HG02798 (cell line): ENCODE measurements around the gene UNC13A.

Source experiments
- ATAC-seq: cut with Tn5 transposase; IDR thresholded peaks from one replicate; pipeline ENCODE4 v1.9.1; 2021; ENCODE audit warnings: mild to moderate bottlenecking; ENCODE audit not compliant: unreplicated experiment, poor library complexity

Gene UNC13A

DNA sequence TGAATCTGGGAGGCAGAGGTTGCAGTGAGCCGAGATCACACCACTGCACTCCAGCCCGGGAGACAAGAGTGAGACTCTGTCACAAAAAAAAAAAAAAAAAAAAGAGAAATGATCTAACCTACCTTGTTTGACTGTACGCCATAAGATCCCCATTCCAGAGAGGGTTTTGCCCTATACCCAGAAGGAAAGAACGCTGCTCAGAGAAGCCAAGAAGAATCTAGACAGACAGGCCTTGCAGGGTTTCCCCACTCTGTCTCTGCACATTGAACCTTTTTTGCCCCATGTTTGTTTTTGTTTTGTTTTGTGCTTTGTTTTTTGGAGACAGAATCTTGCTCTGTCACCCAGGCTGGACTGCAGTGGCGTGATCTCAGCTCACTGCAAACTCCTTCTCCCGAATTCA lies 23.7 kb upstream of the UNC13A start:
- no peak for ATAC-seq

DNA sequence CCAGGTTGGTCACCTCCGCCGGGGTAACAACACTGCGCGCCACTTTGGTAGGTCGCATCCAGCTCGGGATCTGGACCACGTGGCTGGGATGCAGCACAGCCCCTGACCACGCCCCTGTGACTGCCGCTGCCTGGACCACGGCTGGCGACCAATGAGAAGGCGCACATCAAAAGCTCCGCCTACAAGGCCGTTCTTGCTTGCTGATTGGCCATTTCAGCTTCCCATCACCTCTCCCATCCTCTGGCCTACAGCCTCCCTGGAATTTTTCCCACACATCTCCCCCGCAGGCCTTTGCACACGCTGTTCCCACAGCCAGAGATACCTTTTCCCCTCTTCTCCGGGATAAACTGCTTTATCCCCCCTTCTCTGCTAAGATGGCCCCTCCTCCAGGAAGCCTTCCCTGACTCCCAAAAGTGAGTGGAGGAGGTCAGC lies 18.6 kb upstream of the UNC13A start:
- ATAC-seq = no peak

DNA sequence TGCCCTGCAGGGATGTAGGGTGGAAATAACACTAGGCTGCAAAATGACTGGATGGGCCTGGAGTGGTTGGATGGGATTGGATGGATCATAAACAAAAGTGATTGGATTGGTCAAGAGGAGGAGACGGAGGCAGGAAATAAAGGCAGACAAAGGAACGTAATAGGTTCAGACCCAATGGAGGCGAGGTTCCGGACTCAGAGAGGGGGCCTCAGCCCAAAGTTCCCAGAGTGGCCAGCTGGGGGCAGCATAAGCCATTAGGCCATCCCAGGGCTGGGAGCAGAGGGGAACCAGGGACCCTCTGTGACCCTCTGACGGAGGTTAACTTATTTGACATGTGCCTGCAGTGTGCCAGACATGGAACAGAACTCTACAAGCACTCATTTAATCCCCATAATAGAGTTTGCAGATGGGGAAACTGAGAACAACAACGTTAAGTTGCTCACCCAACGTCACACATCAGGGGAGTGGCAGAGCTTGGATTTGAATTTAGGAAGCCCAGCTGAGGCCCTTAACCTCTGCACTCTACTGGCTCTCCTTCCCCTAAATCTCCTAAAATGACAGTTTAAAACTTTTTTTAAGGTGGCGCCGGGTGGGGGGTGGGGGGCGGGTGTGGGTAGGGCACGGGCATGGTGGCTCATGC lies 15.8 kb upstream of the UNC13A start:
- no peak for ATAC-seq

DNA sequence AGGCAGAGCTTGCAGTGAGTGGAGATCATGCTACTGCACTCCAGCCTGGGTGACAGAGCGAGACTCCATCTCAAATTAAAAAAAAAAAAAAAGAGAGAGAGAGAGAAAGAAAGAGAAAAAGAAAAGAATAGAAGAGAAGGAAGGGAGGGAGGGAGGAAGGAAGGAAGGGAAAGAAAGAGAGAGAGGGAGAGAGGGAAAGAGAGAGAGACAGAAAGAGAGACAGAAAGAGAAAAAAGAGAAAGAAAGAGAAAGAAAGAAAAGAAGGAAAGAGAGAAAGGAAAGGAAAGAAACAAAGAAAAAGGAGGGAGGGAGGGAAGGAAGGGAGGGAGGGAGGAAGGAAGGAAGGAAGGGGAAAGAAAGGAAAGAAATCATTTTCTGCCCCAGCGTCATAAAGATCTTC lies 7.0 kb upstream of the UNC13A start:
- no peak for ATAC-seq

DNA sequence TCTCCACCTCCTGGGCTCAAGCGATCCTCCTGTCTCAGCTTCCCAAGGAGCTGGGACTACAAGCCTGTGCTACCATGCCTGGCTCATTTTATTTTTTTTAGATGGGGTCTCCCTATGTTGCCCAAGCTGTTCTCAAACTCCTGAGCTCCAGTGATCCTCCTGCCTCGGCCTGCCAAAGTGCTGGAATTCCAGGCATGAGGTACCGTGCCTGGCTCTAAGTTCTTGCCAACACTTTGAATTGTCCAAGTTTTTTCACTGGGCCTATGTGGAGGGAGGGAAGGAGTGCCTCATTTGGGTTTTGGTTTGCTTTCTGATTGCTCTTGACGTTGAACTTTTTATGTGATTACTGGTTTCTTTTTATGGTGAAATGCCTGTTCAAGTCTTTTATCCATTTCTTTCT lies 4.4 kb upstream of the UNC13A start:
- ATAC-seq = no peak

DNA sequence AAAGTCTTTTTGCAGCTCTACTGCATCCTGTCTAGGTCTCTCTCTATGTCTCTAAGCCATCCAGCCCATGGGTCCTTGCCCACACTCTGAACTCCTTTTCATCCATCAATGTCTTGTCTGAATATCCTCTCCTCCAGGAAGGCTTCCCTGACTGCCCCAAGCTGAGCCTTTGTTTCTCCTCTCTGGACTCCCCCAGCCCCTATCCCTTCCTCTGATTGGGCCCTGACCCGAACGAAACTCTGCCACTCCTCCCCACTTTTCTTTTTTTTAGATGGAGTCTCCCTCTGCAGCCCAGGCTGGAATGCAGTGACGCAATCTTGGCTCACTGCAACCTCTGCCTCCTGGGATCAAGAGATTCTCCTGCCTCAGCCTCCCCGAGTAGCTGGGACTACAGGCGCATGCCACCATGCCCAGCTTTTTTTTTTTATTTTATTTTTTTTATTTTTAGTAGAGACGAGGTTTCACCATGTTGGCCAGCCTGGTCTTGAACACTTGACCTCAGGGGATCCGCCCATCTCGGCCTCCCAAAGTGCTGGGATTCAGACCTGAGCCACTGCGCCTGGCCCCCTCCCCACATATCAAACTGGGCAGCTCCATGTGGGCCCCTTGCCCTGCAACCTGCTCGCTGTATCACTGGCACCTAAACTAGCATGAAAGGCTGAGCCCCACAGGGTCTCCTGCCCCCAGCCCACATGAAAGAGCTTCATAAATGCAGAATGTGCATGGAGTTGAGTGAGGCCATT lies 870 bp upstream of the UNC13A start:
- no peak for ATAC-seq

DNA sequence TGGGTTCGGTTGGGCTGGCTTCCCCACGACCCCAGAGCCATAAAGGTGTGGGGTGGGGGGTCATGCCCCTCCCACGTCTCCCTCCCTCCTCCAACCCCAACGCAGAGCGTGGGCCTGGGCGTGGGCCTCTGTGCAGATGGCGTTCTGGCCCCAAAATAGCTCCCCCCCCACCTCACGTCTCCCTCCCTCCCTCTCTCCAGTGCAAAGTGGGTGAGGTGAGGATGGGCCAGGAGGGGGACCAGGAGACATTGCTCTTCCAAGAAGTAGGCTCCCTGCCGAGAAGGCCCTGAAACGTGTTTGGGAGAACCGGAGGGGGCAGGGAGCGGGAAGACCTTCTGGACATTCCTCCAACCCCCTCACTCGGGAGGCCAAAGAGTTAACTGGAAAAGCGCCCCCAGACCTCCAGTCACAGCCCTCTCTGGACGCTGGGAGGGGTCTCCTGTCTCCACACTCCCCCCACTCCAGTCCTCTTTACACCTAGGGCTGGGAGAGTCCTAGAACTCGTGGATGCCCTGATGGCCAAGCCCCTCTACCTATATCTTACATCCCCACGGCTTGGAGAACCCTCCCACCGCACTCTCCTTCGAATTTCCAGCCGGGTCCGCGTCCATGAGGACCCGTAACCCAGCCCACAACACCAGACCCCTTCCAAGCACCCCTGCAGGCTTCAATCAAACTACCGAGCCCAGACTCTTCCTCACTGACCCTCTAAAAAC lies 855 bp downstream of the UNC13A start:
- ATAC-seq = no peak

DNA sequence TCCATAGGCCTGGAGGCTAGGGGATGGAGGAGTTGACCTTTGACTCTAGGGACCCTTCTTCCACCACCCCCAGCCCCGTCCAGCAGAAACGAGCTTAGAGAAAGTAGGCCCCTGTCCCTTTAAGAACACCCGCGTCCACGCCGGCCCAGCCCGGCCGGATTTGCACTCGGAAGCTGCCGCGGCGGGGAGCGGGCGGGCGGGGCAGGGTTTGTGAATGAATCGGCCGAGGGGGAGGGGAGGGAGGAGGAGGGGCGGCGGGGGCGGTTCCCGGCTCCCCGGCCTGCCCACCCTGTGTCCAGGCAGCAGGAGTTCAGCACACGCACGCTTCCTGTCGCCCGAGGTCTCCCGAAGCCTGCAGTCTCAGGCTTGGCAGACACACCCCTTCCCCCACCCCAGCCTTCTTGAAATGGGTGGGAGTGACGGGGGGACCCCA lies 1.5 kb downstream of the UNC13A start:
- no peak for ATAC-seq

DNA sequence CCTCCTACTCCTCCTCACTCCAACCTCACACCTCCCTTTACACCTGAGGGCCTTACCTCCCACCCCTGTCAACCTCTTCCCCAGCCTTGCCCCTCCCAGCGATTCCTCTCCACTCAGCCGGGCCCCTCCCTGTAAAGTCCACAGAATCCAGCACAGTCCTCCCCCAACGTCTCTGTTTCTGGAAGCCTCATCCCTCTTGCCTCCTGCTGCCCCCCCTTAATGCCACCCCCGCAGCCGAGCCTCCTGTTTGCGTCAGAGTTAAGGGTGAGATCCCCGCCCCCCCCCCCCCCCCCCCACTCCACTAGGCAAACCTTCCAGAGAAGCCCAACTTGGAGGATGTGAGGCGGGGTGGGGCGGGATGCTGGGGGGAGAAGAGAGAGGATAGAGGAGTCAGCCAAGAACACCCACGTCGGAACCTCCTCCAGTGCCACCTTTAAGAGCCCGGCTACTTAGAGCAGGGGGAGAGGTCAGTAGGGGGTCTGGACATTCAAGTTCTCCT lies 2.1 kb downstream of the UNC13A start:
- ATAC-seq = no peak

DNA sequence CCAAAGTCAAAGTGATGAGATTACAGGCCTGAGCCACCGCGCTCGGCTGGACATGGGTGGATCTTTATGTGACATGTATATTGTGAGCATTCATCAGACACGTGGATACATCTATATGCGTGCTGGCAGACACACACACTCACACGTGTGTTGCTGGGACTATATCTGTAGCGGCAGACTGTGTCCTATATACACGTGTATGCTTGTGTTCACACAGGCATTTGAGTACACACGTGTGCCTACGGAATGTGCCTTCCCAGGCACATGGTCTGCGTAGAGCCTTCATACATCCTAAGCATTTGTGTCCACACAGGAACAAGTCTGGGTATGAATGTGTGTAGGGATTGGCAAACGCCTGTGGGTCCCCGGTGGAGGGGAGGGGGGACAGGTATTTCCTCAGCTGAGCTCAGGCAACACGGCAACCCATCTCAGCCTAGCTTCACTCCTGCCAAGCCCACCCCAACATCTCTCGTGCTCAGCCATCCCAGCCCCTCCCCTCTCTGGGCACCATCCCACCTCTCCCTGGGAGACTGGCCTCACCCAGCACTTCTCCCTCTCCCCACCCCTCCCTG lies 2.6 kb downstream of the UNC13A start:
- ATAC-seq = no peak

DNA sequence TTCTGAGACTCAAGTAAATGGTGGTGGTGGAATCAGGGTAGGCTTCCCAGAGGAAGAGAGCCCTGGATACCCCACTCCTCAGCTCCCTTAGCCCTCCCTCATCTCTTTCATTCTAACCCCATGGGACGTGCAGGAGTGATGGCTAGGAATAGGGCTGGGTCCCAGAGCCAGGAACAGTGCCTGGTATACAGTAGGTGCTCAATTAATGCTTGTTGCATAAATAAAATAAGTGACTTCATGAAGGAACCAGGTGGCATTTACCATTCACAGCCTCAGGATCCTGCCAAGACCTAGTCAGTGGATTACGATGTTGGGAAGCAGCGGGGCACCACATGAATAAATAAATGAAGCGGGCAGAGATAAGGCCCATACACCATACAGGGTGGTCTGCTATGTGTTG lies 3.9 kb downstream of the UNC13A start:
- no peak for ATAC-seq

DNA sequence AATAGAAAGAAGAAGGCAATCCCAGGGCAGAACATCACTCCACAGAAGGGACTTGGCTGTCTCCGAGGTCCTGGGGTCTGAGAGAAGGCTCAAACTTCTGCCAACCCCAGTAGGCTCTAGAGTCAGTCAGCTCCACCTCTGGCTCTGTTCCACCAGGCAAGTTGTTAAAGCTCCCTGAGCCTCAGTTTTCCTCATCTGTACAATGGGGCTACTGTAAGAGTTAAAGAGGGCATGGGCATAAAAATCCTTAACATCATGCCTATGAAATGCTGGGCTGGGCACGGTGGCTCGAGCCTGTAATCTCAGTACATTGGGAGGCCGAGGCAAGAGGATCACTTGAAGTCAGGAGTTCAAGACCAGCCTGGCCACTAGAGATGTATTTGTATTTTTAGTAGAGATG lies 5.1 kb downstream of the UNC13A start:
- ATAC-seq = no peak

DNA sequence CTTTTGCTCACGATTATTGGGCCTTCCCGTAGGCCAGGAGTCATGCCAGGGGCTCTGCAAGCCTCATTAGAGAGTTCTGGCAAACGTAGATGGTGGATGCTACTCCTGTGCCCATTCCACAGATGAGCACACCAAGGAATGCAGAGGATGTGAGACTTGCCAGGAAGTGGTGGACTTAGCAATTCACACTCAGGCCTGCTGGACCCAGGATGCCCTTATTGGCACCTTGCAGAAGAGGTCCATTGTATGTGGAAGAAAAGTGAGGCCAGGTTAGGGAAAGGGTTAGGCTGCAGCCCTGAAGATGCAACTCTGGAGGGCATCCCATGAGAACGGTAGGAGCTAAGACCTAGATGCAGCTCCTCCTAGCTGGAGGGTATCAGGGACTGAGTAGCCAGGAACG lies 5.9 kb downstream of the UNC13A start:
- ATAC-seq = no peak

DNA sequence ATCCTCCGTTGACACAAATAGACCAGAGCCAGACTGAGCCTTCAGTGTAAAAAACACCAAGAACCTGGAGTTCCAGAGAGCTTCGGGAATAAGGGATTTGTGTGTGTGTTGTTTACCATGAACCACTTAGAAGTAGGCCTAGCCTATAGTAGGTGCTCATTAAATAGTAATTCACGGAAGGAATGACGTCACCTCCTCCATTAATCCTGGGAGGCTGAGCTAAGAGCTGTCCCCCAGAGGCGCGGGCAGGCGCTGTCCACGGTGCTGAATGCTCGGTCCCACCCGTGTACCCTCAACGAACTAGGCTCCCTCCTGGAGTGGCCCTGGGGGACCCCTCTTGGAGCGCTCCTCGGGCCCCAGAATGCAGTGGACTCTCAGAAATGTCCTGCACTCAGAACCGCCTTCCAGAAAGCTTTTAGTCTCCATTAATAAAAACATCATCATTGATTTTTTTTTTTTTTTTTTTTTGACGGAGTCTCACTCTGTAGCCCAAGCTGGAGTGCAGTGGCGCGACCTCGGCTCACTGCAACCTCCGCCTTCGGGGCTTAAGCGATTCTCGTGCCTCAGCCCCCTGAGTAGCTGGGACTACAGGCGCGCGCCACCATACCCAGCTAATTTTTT lies 6.5 kb downstream of the UNC13A start:
- ATAC-seq = no peak

DNA sequence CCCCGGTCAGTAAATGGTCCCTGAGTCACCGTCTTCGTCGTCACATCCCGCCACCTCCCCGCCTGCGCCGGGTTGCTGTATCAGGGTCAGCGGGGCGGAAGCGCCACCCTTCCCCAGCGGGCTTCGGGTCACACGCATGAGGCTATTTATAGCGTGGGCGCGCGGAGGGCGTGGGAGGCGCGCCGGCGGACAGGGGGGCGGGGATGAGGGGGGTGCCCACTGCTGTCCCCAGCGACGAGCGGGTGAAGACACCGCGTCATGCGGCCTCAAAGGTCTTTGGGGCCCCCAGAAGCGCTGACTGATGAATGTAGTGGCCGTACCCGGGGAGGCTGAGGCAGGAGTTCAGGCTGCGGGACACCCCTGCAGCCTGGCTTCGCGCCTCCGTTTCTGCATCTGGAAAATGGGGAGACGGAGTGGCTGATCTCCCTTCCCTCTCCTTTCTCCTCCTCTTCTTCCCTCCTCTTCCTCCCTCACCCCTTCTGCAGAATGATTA lies 7.9 kb downstream of the UNC13A start:
- no peak for ATAC-seq

DNA sequence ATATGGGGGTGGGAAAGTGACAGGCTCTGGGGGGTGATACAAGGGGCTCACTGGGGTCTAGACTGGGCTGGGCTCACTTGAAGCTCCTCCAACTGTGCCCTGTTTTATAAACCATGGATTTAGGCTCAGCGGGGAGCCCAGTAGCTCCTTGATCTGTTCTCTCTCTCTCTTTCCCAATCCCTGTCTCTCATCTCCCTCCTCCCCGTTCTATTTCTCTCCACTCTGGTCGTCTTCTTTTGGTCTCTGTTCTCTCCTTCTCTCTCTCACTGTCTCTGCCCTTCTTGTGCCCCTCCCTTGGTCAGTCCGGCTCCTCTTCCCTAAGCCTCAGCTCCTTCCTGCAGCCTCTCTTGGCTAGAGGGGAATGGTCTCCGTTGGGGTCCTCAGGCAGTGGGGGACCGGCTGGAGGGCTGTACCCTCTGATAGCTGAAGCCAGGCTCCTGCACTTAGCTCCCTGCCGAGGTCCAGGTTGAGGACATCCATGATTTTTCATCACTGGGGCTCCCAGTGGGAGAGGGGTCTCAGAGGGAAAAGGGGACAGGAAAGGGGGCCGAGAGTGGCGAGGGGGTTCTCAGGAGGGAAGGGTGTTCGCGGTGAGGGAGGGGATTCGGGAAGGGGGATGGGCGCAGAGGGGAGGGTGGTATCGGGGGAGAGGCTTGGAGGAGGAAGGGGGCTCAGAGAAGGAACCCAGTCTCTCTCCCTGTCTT lies 8.5 kb downstream of the UNC13A start:
- no peak for ATAC-seq

DNA sequence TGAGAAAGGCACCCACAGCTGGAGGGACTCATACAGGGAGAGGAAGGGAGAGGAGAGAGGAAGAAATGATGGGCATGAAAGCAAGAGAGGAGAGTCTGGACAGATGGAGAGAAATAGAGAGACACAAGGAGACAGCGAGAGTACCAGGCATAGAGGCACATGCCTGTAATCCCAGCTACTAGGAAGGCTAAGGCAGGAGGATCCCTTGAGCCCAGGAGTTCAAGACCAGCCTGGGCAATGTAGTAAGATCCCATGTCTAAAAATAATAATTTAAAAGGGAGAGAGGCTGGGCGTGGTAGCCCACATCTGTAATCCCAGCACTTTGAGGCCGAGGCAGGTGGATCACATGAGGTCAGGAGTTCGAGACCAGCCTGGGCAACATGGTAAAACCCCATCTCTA lies 9.3 kb downstream of the UNC13A start:
- ATAC-seq = no peak

DNA sequence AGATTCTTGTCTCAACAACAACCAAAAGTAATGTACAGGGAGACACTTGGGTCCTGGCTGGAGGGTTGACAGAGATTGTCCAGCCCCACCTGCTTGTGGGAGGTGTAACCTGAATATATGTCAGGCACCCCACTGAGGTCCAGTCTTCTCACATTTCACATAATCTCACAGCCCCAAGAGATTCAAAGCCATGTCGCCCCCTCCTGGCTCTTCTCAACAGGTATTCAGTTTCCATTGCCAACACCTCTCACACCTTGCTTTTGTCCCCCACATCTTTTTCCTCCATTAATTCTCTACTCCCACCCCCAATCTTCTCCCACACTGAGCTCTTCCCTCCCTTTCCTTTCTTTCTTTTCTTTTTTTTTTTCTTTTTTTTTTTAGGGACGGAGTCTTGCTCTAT lies 11.2 kb downstream of the UNC13A start:
- ATAC-seq = no peak

DNA sequence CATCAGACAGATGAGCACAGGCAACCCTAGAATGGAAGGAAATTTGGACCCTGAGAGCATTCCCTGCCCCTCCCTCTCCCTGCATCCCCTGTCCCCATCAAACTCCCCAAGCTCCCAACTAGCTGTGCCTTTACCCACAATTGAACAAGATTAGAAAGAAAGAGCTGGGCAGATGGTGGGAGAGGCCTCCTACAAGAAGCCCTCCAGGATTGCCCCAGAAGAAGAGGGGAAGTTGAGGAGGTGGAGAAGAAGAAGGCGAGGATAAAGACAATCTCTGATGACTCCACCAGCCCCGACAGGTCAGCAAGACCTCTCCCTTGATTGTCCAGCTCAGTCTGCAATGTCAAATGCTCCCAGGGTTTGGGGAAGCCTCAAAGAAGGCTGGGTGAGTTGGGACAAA lies 11.9 kb downstream of the UNC13A start:
- ATAC-seq = no peak
